Uterus (tissue), 2 donors: ENCODE data around the gene C6orf132.

ENCODE experiments used
- CTCF ChIP-seq, 4 experiments: fragments of 200-600 bp in 2 of 4; fragments of 450-650 bp in 2 of 4; sonication (generic) in 2 of 4; IDR thresholded peaks; one replicate each; pipeline ENCODE4 v1.5.1; 2016 to 2019; ENCODE audit warnings: antibody characterized with exemption in 4 of 4, mild to moderate bottlenecking in 2 of 4, moderate library complexity in 1 of 4
- POLR2A ChIP-seq, 2 donors: fragments of 450-650 bp; IDR thresholded peaks; one replicate each; pipeline ENCODE4 v1.6.1; 2016; ENCODE audit warnings: antibody characterized with exemption in 2 of 2, mild to moderate bottlenecking in 1 of 2, moderate library complexity in 1 of 2

- TF ChIP-seq CTCF (IDR thresholded peaks at IDR 0.05) = no peak
- TF ChIP-seq POLR2A (IDR thresholded peaks at IDR 0.05) = no peak
These were observed 12.9 kb upstream of the C6orf132 start for GRCh38 chr6:42155293-42155692.
